GM12872 (cell line): ENCODE data around the gene OAS3.

Experiments
- TF ChIP-seq, protein P1 (sequence below): IDR thresholded peaks from 3 replicates; pipeline ENCODE4 v1.5.1; 2011; ENCODE audit warnings: low read depth, mild to moderate bottlenecking, low read length, moderate library complexity; ENCODE audit not compliant: insufficient read depth

OAS3 gene

GRCh38 chr12:112901271-112901670 is 37.0 kb upstream of the OAS3 start:
- TF ChIP-seq, protein P1, sequence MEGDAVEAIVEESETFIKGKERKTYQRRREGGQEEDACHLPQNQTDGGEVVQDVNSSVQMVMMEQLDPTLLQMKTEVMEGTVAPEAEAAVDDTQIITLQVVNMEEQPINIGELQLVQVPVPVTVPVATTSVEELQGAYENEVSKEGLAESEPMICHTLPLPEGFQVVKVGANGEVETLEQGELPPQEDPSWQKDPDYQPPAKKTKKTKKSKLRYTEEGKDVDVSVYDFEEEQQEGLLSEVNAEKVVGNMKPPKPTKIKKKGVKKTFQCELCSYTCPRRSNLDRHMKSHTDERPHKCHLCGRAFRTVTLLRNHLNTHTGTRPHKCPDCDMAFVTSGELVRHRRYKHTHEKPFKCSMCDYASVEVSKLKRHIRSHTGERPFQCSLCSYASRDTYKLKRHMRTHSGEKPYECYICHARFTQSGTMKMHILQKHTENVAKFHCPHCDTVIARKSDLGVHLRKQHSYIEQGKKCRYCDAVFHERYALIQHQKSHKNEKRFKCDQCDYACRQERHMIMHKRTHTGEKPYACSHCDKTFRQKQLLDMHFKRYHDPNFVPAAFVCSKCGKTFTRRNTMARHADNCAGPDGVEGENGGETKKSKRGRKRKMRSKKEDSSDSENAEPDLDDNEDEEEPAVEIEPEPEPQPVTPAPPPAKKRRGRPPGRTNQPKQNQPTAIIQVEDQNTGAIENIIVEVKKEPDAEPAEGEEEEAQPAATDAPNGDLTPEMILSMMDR: no peak

DNA sequence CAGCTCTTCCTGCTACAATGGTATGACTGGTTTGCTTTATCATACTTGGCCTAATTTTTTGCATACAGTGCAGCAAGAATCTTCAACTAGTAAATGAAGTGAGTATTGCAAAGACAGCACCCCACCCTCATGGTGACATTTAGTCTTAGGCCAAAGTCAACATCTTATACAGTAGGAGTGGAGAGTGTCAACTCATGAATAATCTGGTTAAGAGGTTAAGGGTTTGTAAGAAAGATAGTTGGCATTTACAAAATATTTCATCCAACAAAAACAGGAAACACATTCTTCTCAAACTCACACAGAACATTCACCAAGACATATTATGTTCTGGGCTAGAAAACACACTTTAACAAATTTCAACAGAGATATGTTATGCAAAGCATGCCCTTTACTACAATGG is 33.7 kb upstream of the OAS3 start:
- TF ChIP-seq, protein P1: no peak

DNA sequence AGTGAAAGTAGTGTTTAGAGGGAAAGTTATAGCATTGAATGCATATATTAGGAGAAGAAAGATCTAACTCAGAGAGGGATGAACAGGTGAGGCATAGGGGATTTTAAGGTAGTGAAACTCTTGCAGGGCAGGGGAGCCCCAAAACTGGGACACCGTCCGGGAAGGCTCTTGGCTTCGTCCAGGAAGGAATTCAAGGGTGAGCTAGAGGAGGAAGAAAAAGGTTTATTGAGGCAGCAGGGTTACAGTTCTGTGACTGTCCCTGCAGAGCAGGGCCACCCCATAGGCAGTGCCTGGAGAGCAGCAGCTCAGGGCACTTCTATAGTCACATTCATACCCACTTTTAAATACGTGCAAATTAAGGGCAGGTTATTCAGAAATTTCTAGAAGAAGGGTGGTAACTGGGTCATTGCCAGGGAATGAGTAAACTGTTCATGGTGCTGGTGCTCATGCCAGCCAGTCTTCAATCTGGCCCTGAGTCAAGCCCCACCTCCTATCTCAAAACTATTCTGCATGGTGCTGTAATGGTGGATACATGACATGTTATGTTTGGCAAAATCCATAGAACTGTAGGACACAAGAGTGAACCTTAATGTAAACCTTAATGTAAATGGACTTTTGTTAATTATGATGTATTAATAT is 32.7 kb upstream of the OAS3 start:
- TF ChIP-seq, protein P1: no peak

- TF ChIP-seq, protein P1: no peak
Measured at GRCh38 chr12:112906712-112907414, 31.4 kb upstream of the OAS3 start, which contains the start of gene OAS1. OAS1 (plus strand) TSS chr12:112906962; CDS start chr12:112907040, 78 bp downstream.

- TF ChIP-seq, protein P1: no peak
Measured at GRCh38 chr12:112907415-112908157, 30.7 kb upstream of the OAS3 start.

DNA sequence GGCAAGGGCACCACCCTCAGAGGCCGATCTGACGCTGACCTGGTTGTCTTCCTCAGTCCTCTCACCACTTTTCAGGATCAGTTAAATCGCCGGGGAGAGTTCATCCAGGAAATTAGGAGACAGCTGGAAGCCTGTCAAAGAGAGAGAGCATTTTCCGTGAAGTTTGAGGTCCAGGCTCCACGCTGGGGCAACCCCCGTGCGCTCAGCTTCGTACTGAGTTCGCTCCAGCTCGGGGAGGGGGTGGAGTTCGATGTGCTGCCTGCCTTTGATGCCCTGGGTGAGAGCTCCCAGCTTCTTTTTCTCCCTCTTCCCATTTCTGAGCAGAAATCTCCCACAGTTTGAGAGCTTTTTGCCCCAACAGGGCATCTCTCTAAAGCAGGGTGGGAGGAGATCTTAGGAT is 29.7 kb upstream of the OAS3 start:
- TF ChIP-seq, protein P1: no peak

GRCh38 chr12:112909693-112910092 is 28.6 kb upstream of the OAS3 start:
- TF ChIP-seq, protein P1: no peak
